ENCODE measurements around the gene TRAPPC1.
"Not testable (repeated sequence)": the region's sequence is repeated elsewhere in the genome, so short reads cannot be mapped to it uniquely, and the experiment has no call there.

TRAPPC1 gene

GRCh38 chr17:7956228-7956965 lies 24.7 kb upstream of the TRAPPC1 start:
- DNase-seq (ENCODE audit: low read depth): no peak
- H3K4me3 ChIP-seq (ENCODE audit: low read depth, low read length): no peak overlapping the region
- no peak for TF ChIP-seq MAX (IDR thresholded peaks at IDR 0.05; ENCODE audit: low read depth, low read length)
- TF ChIP-seq MYC (IDR thresholded peaks at IDR 0.05; ENCODE audit: low read depth, low read length): no peak
- no peak for TF ChIP-seq POLR2A (IDR thresholded peaks at IDR 0.05; ENCODE audit: extremely low read depth, insufficient read length)
- TF ChIP-seq CTCF (IDR thresholded peaks at IDR 0.05; ENCODE audit: low read depth, low read length): no peak

GRCh38 chr17:7955414-7956227 lies 23.9 kb upstream of the TRAPPC1 start:
- DNase-seq (ENCODE audit: low read depth): no peak
- H3K4me3 ChIP-seq (ENCODE audit: low read depth, low read length): no peak overlapping the region
- no peak for TF ChIP-seq POLR2A (IDR thresholded peaks at IDR 0.05; ENCODE audit: extremely low read depth, insufficient read length)
- TF ChIP-seq CTCF (IDR thresholded peaks at IDR 0.05; ENCODE audit: low read depth, low read length): no peak
- no peak for TF ChIP-seq MYC (IDR thresholded peaks at IDR 0.05; ENCODE audit: low read depth, low read length)
- TF ChIP-seq MAX (IDR thresholded peaks at IDR 0.05; ENCODE audit: low read depth, low read length): no peak

GRCh38 chr17:7953266-7953665 lies 21.5 kb upstream of the TRAPPC1 start:
- DNase-seq (ENCODE audit: low read depth): not testable (repeated sequence)

GRCh38 chr17:7951143-7951792 lies 19.5 kb upstream of the TRAPPC1 start:
- H3K4me3 ChIP-seq (ENCODE audit: low read depth, low read length): no peak overlapping the region
- TF ChIP-seq MYC (IDR thresholded peaks at IDR 0.05; ENCODE audit: low read depth, low read length) (no peak), MAX (IDR thresholded peaks at IDR 0.05; ENCODE audit: low read depth, low read length) (no peak)
- no peak for DNase-seq (ENCODE audit: low read depth)

More at GRCh38 chr17:7953266-7953665, 21.5 kb upstream of the TRAPPC1 start:
- H3K4me3 ChIP-seq (ENCODE audit: low read depth, low read length): not testable (repeated sequence)

GRCh38 chr17:7950578-7950977 lies 18.8 kb upstream of the TRAPPC1 start:
- TF ChIP-seq MYC (IDR thresholded peaks at IDR 0.05; ENCODE audit: low read depth, low read length): no peak
- DNase-seq (ENCODE audit: low read depth): no peak
- H3K4me3 ChIP-seq (ENCODE audit: low read depth, low read length): no peak overlapping the region

GRCh38 chr17:7947651-7948050 lies 15.9 kb upstream of the TRAPPC1 start:
- no peak overlapping the region for H3K4me3 ChIP-seq (ENCODE audit: low read depth, low read length)
- DNase-seq (ENCODE audit: low read depth): no peak
- TF ChIP-seq MAX (IDR thresholded peaks at IDR 0.05; ENCODE audit: low read depth, low read length) (no peak), POLR2A (IDR thresholded peaks at IDR 0.05; ENCODE audit: extremely low read depth, insufficient read length) (no peak), CTCF (IDR thresholded peaks at IDR 0.05; ENCODE audit: low read depth, low read length) (no peak), MYC (IDR thresholded peaks at IDR 0.05; ENCODE audit: low read depth, low read length) (no peak)

- TF ChIP-seq CTCF (IDR thresholded peaks at IDR 0.05; ENCODE audit: low read depth, low read length): no peak
- TF ChIP-seq MYC (IDR thresholded peaks at IDR 0.05; ENCODE audit: low read depth, low read length): no peak
- TF ChIP-seq MAX (IDR thresholded peaks at IDR 0.05; ENCODE audit: low read depth, low read length): no peak
- TF ChIP-seq POLR2A (IDR thresholded peaks at IDR 0.05; ENCODE audit: extremely low read depth, insufficient read length): no peak
- DNase-seq (ENCODE audit: low read depth): no peak
- H3K4me3 ChIP-seq (ENCODE audit: low read depth, low read length): no peak overlapping the region
Observed at GRCh38 chr17:7946441-7946840, 14.7 kb upstream of the TRAPPC1 start.
